CD4-positive, alpha-beta T cell (primary cell): Measurements from ENCODE around the gene MSH3. TPM values are rescaled to one million over a fixed set of nuclear protein-coding genes. Genes with fewer than 3 reads are reported as not detected.
A peak's percentile ranks its signal among the peaks of the same experiment; 100 is the strongest.

Experiments used
- ATAC-seq: fragments of 200-7000 bp; cut with Tn5 transposase; one replicate; pipeline ENCODE4 v1.10.0; 2022; ENCODE audit warnings: mild to moderate bottlenecking; ENCODE audit not compliant: poor library complexity
- CTCF ChIA-PET: fragments of 350-600 bp; sonication (Branson Sonifier 250); formaldehyde crosslinking; loops from one replicate; lab custom pipeline; 2021; ENCODE audit warnings: antibody characterized with exemption, inconsistent platforms; lab: Charles Lee
- POLR2A ChIA-PET: fragments of 350-600 bp; sonication (Branson Sonifier 250); formaldehyde crosslinking; loops from one replicate; lab custom pipeline; 2021; ENCODE audit warnings: antibody characterized with exemption, inconsistent platforms; lab: Charles Lee
- DNase-seq, 14 experiments: peaks; one replicate each; pipeline ENCODE4 v3.0.0-alpha.2; 2013 to 2020; ENCODE audit warnings: mixed read lengths in 2 of 14
- H3K27ac ChIP-seq, 2 donors: one replicate each; pipeline versions ENCODE4 v1.5.1 to v1.7.0; 2013; ENCODE audit warnings: low read length in 2 of 2, low read depth in 1 of 2, mild to moderate bottlenecking in 1 of 2
- H3K27me3 ChIP-seq, 2 experiments: 1 replicate in 1 of 2; 2 replicates in 1 of 2; pipeline versions ENCODE4 v1.6.1 to v1.7.0; 2013; ENCODE audit warnings: low read length in 2 of 2, control low read depth in 1 of 2, mild to moderate bottlenecking in 1 of 2, moderate library complexity in 1 of 2; ENCODE audit not compliant: insufficient read depth in 2 of 2, control insufficient read depth in 1 of 2
- H3K36me3 ChIP-seq: one replicate; pipeline ENCODE4 v1.6.1; 2013; ENCODE audit warnings: low read length, control low read depth; ENCODE audit not compliant: insufficient read depth
- H3K4me1 ChIP-seq: one replicate; pipeline ENCODE4 v1.6.1; 2013; ENCODE audit warnings: low read length, control low read depth; ENCODE audit not compliant: insufficient read depth
- H3K4me3 ChIP-seq: one replicate; pipeline ENCODE4 v1.5.1; 2013; ENCODE audit warnings: mild to moderate bottlenecking, low read length, moderate library complexity
- H3K9me3 ChIP-seq, 2 experiments: 1 replicate in 1 of 2; 2 replicates in 1 of 2; pipeline versions ENCODE4 v1.6.1 to v1.7.0; 2013; ENCODE audit warnings: low read length in 2 of 2, mild to moderate bottlenecking in 2 of 2, control low read depth in 1 of 2, moderate library complexity in 1 of 2; ENCODE audit not compliant: control insufficient read depth in 1 of 2, insufficient read depth in 1 of 2
- H3K27ac Mint-ChIP-seq: one replicate; pipeline ENCODE4 v1.8.0; 2020; ENCODE audit warnings: mixed read lengths
- H3K27me3 Mint-ChIP-seq: one replicate; pipeline ENCODE4 v1.8.0; 2021; ENCODE audit warnings: mixed read lengths
- H3K36me3 Mint-ChIP-seq: one replicate; pipeline ENCODE4 v1.8.0; 2021; ENCODE audit warnings: low read depth, mixed read lengths
- H3K4me1 Mint-ChIP-seq: one replicate; pipeline ENCODE4 v1.8.0; 2021; ENCODE audit warnings: low read depth, mixed read lengths
- H3K4me3 Mint-ChIP-seq: one replicate; pipeline ENCODE4 v1.8.0; 2020; ENCODE audit warnings: mild to moderate bottlenecking, mixed read lengths
- H3K9me3 Mint-ChIP-seq: one replicate; pipeline ENCODE4 v1.8.0; 2020; ENCODE audit warnings: mixed read lengths
- CTCF ChIP-seq: fragments of 200-600 bp; IDR thresholded peaks from one replicate; pipeline ENCODE4 v1.8.0; 2022; ENCODE audit warnings: antibody characterized with exemption, mild to moderate bottlenecking
- intact Hi-C, 2 experiments: fragments of 100-400 bp; cut with DNase I in 1 of 2; cut with micrococcal nuclease in 1 of 2; formaldehyde crosslinking; loops; one replicate each; pipeline versions ENCODE4 v1.15.1 to v1.9.0; 2023 to 2025; cut with DNase I, micrococcal nuclease
- total RNA-seq, 174 experiments: library from RNA in 2 of 174; stranded (reverse) in 2 of 174; gene quantifications; one replicate each; pipeline ENCODE4 v1.2.3 and lab custom pipeline; 2021 to 2026

The MSH3 gene
- total RNA-seq, 2 experiments from 2014 or later: 11.3 to 13.0 TPM

- no peak for ATAC-seq
- CTCF ChIA-PET: no interaction called here
- no peak for TF ChIP-seq CTCF
These were observed 229.8 kb downstream of the MSH3 start for GRCh38 chr5:80884086-80884813.

DNA sequence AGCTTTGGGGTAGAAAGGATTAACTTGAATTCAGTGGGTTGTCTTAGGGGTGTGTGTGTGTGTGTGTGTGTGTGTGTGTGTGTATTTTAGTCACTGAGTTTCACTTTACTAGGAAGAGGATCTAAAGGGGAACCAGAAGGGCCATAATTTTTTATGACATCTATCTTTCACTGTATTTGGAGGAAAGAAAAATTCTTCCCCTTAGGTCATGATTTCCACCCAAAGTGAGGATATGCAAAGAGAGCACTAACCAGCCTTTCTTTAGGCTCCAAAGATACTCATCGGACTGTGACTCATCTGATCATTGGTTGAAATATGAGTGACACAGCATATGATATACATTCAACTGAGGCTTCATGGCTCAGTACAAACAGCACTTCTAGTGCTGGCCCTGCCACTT lies 230.5 kb downstream of the MSH3 start:
- ATAC-seq (no peak), DNase-seq (no peak)
- no peak for TF ChIP-seq CTCF
- H3K4me1 ChIP-seq: no peaks in the 10 kb centered on the region
- H3K4me1 Mint-ChIP-seq: peaks cover 14% of the 10 kb centered on the region
- no peak overlapping the region for H3K4me3 ChIP-seq
- H3K36me3 ChIP-seq: no peaks in the 10 kb centered on the region
- H3K27me3 Mint-ChIP-seq: no peaks in the 10 kb centered on the region
- H3K27ac ChIP-seq: no peak overlapping the region
- ChIA-PET POLR2A (no interaction called here), CTCF (no interaction called here)
- intact Hi-C loops: no loop called here
- peak overlapping the region; percentile 10 for H3K27ac Mint-ChIP-seq
- H3K4me3 Mint-ChIP-seq: no peak overlapping the region
- H3K9me3 Mint-ChIP-seq: peaks cover 4% of the 10 kb centered on the region
- H3K27me3 ChIP-seq: no peaks in the 10 kb centered on the region
- H3K36me3 Mint-ChIP-seq: peaks cover 31% of the 10 kb centered on the region
- H3K9me3 ChIP-seq: no peaks in the 10 kb centered on the region

More at GRCh38 chr5:80884086-80884813, 229.8 kb downstream of the MSH3 start:
- no peaks in the 10 kb centered on the region for H3K27me3 Mint-ChIP-seq
- Histone ChIP-seq H3K4me3 (no peak overlapping the region), H3K4me1 (no peaks in the 10 kb centered on the region), H3K27ac (no peak overlapping the region), H3K27me3 (no peaks in the 10 kb centered on the region), H3K9me3 (no peaks in the 10 kb centered on the region), H3K36me3 (no peaks in the 10 kb centered on the region)
- intact Hi-C loops: no loop called here
- peaks cover 31% of the 10 kb centered on the region for H3K36me3 Mint-ChIP-seq
- H3K4me3 Mint-ChIP-seq: no peak overlapping the region
- POLR2A ChIA-PET: no interaction called here
- peaks cover 4% of the 10 kb centered on the region for H3K9me3 Mint-ChIP-seq
- DNase-seq: no peak
- H3K27ac Mint-ChIP-seq: peak overlapping the region; percentile 10
- H3K4me1 Mint-ChIP-seq: peaks cover 14% of the 10 kb centered on the region

GRCh38 chr5:80885396-80886000 lies 231.0 kb downstream of the MSH3 start:
- DNase-seq: no peak
- intact Hi-C loops: no loop called here
- no peaks in the 10 kb centered on the region for H3K27me3 Mint-ChIP-seq
- peaks cover 14% of the 10 kb centered on the region for H3K4me1 Mint-ChIP-seq
- no peak for ATAC-seq
- peaks cover 4% of the 10 kb centered on the region for H3K9me3 Mint-ChIP-seq
- Histone ChIP-seq H3K27ac (no peak overlapping the region), H3K4me3 (no peak overlapping the region), H3K9me3 (no peaks in the 10 kb centered on the region), H3K27me3 (no peaks in the 10 kb centered on the region), H3K36me3 (no peaks in the 10 kb centered on the region), H3K4me1 (no peaks in the 10 kb centered on the region)
- peak overlapping the region; percentile 10 for H3K27ac Mint-ChIP-seq
- H3K36me3 Mint-ChIP-seq: peaks cover 28% of the 10 kb centered on the region
- H3K4me3 Mint-ChIP-seq: no peak overlapping the region
- ChIA-PET CTCF (no interaction called here), POLR2A (no interaction called here)
- no peak for TF ChIP-seq CTCF
